Gastroesophageal sphincter (tissue), 4 donors: ENCODE measurements around the gene CA6. TPM values are rescaled to one million over a fixed set of nuclear protein-coding genes. Genes with fewer than 3 reads are reported as not detected.
"Not testable (repeated sequence)": the region's sequence is repeated elsewhere in the genome, so short reads cannot be mapped to it uniquely, and the experiment has no call there.

Source experiments
- ATAC-seq: fragments of 150-250 bp; one replicate; pipeline ENCODE4 v1.9.1; 2016; ENCODE audit warnings: mild to moderate bottlenecking, moderate library complexity
- H3K27ac ChIP-seq, 4 donors: fragments of 200-600 bp; sonication (generic) in 3 of 4; 1 replicate in 3 of 4; 2 replicates in 1 of 4; pipeline ENCODE4 v1.5.1; 2016 to 2019
- H3K27me3 ChIP-seq: fragments of 200-600 bp; sonication (generic); one replicate; pipeline ENCODE4 v1.5.1; 2019
- H3K36me3 ChIP-seq, 2 donors: fragments of 200-600 bp; sonication (generic); one replicate each; pipeline ENCODE4 v1.5.1; 2019; ENCODE audit warnings: control low read depth in 1 of 2
- H3K4me1 ChIP-seq, 3 donors: fragments of 200-600 bp; sonication (generic); 1 replicate in 2 of 3; 2 replicates in 1 of 3; pipeline ENCODE4 v1.5.1; 2016 to 2019; ENCODE audit warnings: control low read depth in 2 of 3
- H3K4me3 ChIP-seq, 2 donors: fragments of 200-600 bp; sonication (generic); one replicate each; pipeline ENCODE4 v1.5.1; 2019; ENCODE audit warnings: mild to moderate bottlenecking in 1 of 2, moderate library complexity in 1 of 2
- H3K9me3 ChIP-seq, 3 donors: fragments of 200-600 bp; sonication (generic); one replicate each; pipeline ENCODE4 v1.5.1; 2017 to 2019; ENCODE audit warnings: control low read depth in 2 of 3
- CTCF ChIP-seq, 4 experiments: fragments of 200-600 bp in 2 of 4; fragments of 450-650 bp in 2 of 4; sonication (generic) in 1 of 4; IDR thresholded peaks; one replicate each; pipeline ENCODE4 v1.5.1; 2017 to 2019; ENCODE audit warnings: antibody characterized with exemption in 4 of 4, mild to moderate bottlenecking in 2 of 4, moderate library complexity in 2 of 4
- EP300 ChIP-seq: sonication (generic); formaldehyde crosslinking; IDR thresholded peaks from one replicate; pipeline ENCODE4 v1.6.1; 2017; ENCODE audit warnings: antibody characterized with exemption, mild to moderate bottlenecking
- POLR2A ChIP-seq, 2 donors: fragments of 450-650 bp; IDR thresholded peaks; one replicate each; pipeline ENCODE4 v1.6.1; 2017; ENCODE audit warnings: antibody characterized with exemption in 2 of 2, mild to moderate bottlenecking in 2 of 2, moderate library complexity in 1 of 2
- POLR2AphosphoS5 ChIP-seq: sonication (generic); formaldehyde crosslinking; IDR thresholded peaks from one replicate; pipeline ENCODE4 v1.6.1; 2017; ENCODE audit warnings: antibody characterized with exemption
- WGBS, 2 donors: methylation state at CpG; one replicate each; pipeline ENCODE4 v1.1.5; 2018; ENCODE audit warnings: low coverage in 1 of 2; 5-methylcytosine and 5-hydroxymethylcytosine counted together
- total RNA-seq, 4 donors: library from RNA; depleted of rRNA; stranded (reverse); fragments of >200 nt; gene quantifications; one replicate each; pipeline ENCODE4 v1.1.0, GENCODE V29; 2016

The CA6 gene
- total RNA-seq, 4 donors from 2014 or later: not detected

GRCh38 chr1:8992936-8993687 lies 47.4 kb downstream of the CA6 start:
- ATAC-seq: no peak
- Histone ChIP-seq H3K4me1 (peaks cover 0 to 5% (median 0%) of the 10 kb centered on the region in 3 donors), H3K27me3 (no peaks in the 10 kb centered on the region), H3K36me3 (no peaks in the 10 kb centered on the region), H3K4me3 (no peak overlapping the region), H3K27ac (no peak overlapping the region), H3K9me3 (no peaks in the 10 kb centered on the region)
- TF ChIP-seq POLR2AphosphoS5 (no peak), EP300 (no peak), CTCF (IDR thresholded peaks at IDR 0.05) (no peak), POLR2A (IDR thresholded peaks at IDR 0.05) (no peak)
- WGBS, 2 donors: 83 to 97% methylated on average over 5 to 7 of the region's 8 CpGs

- not testable (repeated sequence) for H3K9me3 ChIP-seq, H3K4me1 ChIP-seq, H3K4me3 ChIP-seq, ATAC-seq, H3K36me3 ChIP-seq, H3K27ac ChIP-seq, H3K27me3 ChIP-seq
- WGBS, 2 donors: 77 to 100% methylated on average over 2 to 3 of the region's 13 CpGs
Measured at GRCh38 chr1:8993962-8994675, 48.5 kb downstream of the CA6 start.

- not testable (repeated sequence) for H3K4me1 ChIP-seq, H3K27ac ChIP-seq, ATAC-seq, H3K9me3 ChIP-seq, H3K4me3 ChIP-seq, H3K27me3 ChIP-seq, H3K36me3 ChIP-seq
- WGBS, 2 donors: 81 to 87% methylated on average over 6 to 9 of the region's 13 CpGs
Measured at GRCh38 chr1:9001534-9002214, 56.0 kb downstream of the CA6 start.

- H3K27me3 ChIP-seq, H3K36me3 ChIP-seq, H3K4me1 ChIP-seq, H3K4me3 ChIP-seq, H3K27ac ChIP-seq, ATAC-seq, H3K9me3 ChIP-seq: not testable (repeated sequence)
- 80 to 87% methylated on average over 2 to 7 of the region's 11 CpGs for WGBS, 2 donors
Measured at GRCh38 chr1:9002215-9002560, 56.5 kb downstream of the CA6 start.

- no peak for ATAC-seq
- no peaks in the 10 kb centered on the region for H3K36me3 ChIP-seq
- H3K27me3 ChIP-seq: no peaks in the 10 kb centered on the region
- no peak overlapping the region for H3K27ac ChIP-seq
- peaks cover 0 to 6% (median 0%) of the 10 kb centered on the region in 3 donors for H3K4me1 ChIP-seq
- 78 to 100% methylated on average over 3 to 10 of the region's 11 CpGs for WGBS, 2 donors
- no peak for TF ChIP-seq EP300
- TF ChIP-seq CTCF (IDR thresholded peaks at IDR 0.05): no peak
- no peak for TF ChIP-seq POLR2AphosphoS5
- TF ChIP-seq POLR2A (IDR thresholded peaks at IDR 0.05): no peak
- H3K4me3 ChIP-seq: no peak overlapping the region
- H3K9me3 ChIP-seq: no peaks in the 10 kb centered on the region
Measured at GRCh38 chr1:9004031-9004699, 58.5 kb downstream of the CA6 start.

GRCh38 chr1:9004700-9005394 lies 59.2 kb downstream of the CA6 start:
- ATAC-seq: peak; percentile 75
- Histone ChIP-seq H3K9me3 (no peaks in the 10 kb centered on the region), H3K4me1 (peaks cover 0 to 6% (median 0%) of the 10 kb centered on the region in 3 donors), H3K27ac (no peak overlapping the region), H3K4me3 (no peak overlapping the region), H3K27me3 (no peaks in the 10 kb centered on the region), H3K36me3 (no peaks in the 10 kb centered on the region)
- 36 to 41% methylated on average over 2 to 18 of the region's 22 CpGs for WGBS, 2 donors
- TF ChIP-seq POLR2AphosphoS5 (no peak), CTCF (IDR thresholded peaks at IDR 0.05) (peak in 3 of 4 experiments; percentile 82 to 92 (median 91)), POLR2A (IDR thresholded peaks at IDR 0.05) (no peak)
